ENCODE measurements around the gene PAFAH1B2. TPM values are rescaled to one million over a fixed set of nuclear protein-coding genes. Genes with fewer than 3 reads are reported as not detected.
"Not testable (repeated sequence)": the region's sequence is repeated elsewhere in the genome, so short reads cannot be mapped to it uniquely, and the experiment has no call there.

PAFAH1B2 gene
- total RNA-seq, 2 experiments from 2014 or later: 54.5 to 66.4 TPM

- CTCF ChIA-PET; H3K27ac Mint-ChIP-seq; H3K4me1 Mint-ChIP-seq; H3K9me3 Mint-ChIP-seq (ENCODE audit: low read depth); DNase-seq; H3K27me3 Mint-ChIP-seq; H3K4me3 Mint-ChIP-seq; ATAC-seq: not testable (repeated sequence)
- H3K36me3 Mint-ChIP-seq: peaks cover 20% of the 10 kb centered on the region
These were observed 64.6 kb downstream of the PAFAH1B2 start for GRCh38 chr11:117208710-117209109.

GRCh38 chr11:117209351-117210125 is 65.5 kb downstream of the PAFAH1B2 start:
- H3K4me3 Mint-ChIP-seq; CTCF ChIA-PET; H3K4me1 Mint-ChIP-seq; DNase-seq; H3K9me3 Mint-ChIP-seq (ENCODE audit: low read depth); H3K27ac Mint-ChIP-seq; ATAC-seq; H3K27me3 Mint-ChIP-seq: not testable (repeated sequence)
- H3K36me3 Mint-ChIP-seq: peaks cover 25% of the 10 kb centered on the region

GRCh38 chr11:117210620-117211019 is 66.5 kb downstream of the PAFAH1B2 start:
- DNase-seq: no peak
- Mint-ChIP-seq H3K27ac (no peak overlapping the region), H3K4me3 (no peak overlapping the region), H3K9me3 (ENCODE audit: low read depth) (no peaks in the 10 kb centered on the region), H3K4me1 (no peaks in the 10 kb centered on the region), H3K27me3 (no peaks in the 10 kb centered on the region), H3K36me3 (peaks cover 23% of the 10 kb centered on the region)
- no peak for ATAC-seq
- CTCF ChIA-PET: interaction anchor here (1.0 to 1.9 kb wide), 5 partner anchors 8 to 31 kb away, joined by 3 to 9 read pairs (median 4); no protein-coding TSS in a partner anchor

DNA sequence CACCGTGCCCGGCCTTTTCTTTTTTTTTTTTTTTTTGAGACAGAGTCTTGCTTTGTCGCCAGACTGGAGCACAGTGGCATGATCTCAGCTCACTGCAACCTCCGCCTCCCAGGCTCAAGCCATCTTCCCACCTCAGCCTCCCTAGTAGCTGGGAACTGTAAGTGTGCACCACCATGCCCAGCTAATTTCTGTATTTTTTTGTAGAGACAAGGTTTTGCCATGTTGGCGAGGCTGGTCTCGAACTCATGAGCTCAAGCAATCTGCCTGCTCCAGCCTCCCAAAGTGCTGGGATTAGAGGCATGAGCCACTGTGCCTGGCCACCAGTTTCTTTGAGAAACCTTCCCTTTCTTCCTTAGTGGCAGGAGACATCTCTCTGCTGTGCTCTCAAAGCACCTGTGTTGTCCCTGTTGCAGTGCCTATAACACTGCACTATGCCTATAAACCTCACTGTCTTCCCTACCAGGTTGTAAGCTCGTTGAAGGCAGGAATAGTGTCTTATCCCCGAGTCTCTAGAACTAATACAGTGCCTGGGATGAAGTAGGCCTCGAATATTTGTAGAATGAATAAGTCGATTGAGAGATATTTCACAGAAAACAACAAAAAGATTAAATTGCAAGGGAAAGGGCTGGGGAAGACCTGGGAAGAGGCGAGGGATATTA is 68.7 kb downstream of the PAFAH1B2 start:
- Mint-ChIP-seq H3K36me3 (peaks cover 35% of the 10 kb centered on the region), H3K4me3 (no peak overlapping the region), H3K27me3 (no peaks in the 10 kb centered on the region), H3K27ac (no peak overlapping the region), H3K9me3 (ENCODE audit: low read depth) (no peaks in the 10 kb centered on the region), H3K4me1 (peaks cover 8% of the 10 kb centered on the region)
- DNase-seq (no peak), ATAC-seq (no peak)
- CTCF ChIA-PET: no interaction called here

- H3K36me3 Mint-ChIP-seq: peaks cover 47% of the 10 kb centered on the region
- H3K4me1 Mint-ChIP-seq: peaks cover 8% of the 10 kb centered on the region
- H3K27me3 Mint-ChIP-seq: no peaks in the 10 kb centered on the region
- no peak overlapping the region for H3K4me3 Mint-ChIP-seq
- ATAC-seq (no peak), DNase-seq (no peak)
- H3K9me3 Mint-ChIP-seq (ENCODE audit: low read depth): no peaks in the 10 kb centered on the region
- CTCF ChIA-PET: interaction anchor here (0.6 to 1.1 kb wide), 3 partner anchors 34 to 154 kb away, joined by 3 to 4 read pairs (median 3); no protein-coding TSS in a partner anchor
- peak overlapping the region; percentile 8 for H3K27ac Mint-ChIP-seq
These were observed 70.5 kb downstream of the PAFAH1B2 start for GRCh38 chr11:117214404-117215110.

DNA sequence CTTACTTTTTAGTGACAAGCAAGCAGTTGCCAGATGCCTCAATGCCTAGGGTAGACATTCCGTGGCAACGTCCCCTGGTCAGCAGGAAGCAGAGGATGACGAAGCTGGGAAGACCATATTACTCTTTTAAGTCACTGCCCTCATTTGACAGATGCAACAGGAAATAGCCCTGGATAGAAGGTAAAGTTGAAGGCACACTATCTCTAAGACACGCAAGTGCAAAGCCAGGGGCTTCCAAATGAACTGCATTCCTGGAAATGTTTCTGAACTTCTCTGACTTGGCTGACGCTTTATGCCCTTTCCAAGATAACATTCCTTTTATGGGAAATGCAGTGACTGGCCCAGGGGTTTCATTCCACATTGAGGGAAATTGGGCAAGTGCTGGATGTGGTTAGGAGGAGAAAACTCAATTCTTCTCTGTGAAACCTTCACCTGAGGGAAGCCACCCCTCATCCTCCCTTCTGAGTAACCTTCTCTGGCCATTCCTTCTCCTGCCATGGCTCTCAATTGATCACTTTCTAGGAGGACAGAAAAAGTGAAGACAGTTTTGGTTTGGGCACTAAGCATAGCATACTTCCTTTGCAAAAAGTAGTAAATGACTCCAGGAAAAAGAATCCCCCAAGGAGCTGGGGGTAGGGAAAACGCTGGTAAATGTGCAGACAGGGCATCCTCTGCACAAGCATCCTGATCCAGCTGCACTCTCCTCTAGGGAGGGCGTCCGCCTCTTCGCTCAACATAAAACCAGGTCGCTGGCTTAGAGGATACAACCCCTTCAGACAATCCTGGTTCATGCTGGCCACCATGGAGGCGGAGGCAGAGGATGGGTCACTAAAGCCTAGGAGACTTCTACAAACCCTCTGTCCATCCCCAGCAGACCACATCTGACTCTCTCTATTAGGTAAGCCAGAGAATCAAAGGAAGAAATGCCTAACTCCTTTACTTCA is 73.3 kb downstream of the PAFAH1B2 start:
- Mint-ChIP-seq H3K27me3 (no peaks in the 10 kb centered on the region), H3K36me3 (peaks cover 48% of the 10 kb centered on the region), H3K27ac (no peak overlapping the region), H3K9me3 (ENCODE audit: low read depth) (no peaks in the 10 kb centered on the region), H3K4me3 (no peak overlapping the region), H3K4me1 (peaks cover 8% of the 10 kb centered on the region)
- ATAC-seq: no peak
- CTCF ChIA-PET: interaction anchor here (1.1 to 1.2 kb wide), 2 partner anchors 23 to 72 kb away, joined by 3 read pairs; no protein-coding TSS in a partner anchor
- no peak for DNase-seq

DNA sequence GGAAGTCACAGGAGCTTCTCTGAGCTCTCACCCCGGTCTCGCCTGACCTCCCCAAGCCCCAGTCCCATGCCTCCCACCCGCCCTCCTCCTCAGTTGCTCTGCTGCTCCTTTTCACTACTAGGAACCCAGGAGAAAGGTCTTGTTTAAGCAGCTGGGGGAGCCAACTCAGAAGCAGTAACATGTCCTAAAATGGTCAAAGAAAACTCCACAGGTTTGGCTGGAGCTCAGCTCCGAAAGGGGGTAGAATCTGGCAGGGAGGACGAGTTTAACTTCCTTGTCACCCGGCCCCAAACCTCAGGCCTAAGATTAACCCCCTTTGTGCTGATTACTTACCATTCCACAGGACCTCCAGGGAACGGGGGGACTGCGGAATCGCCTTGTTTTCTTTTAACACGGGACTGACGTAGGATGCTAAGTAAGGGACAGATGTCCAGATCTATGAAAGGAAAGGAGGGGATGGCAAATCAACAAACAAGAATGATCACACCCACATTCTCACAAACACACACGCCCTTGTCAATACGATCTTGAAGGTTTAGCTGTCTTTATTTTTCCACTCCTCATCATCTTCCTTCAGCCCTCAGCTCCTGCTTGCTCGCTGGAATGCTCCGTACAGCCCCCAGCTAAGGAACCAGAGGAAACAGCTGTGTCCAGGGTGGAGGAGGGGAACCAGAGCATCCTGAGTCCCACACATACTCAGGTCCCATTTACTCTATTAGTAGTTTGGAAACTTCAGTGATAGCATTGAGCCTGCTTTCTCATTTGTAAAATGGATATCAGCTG is 74.2 kb downstream of the PAFAH1B2 start:
- no peak for ATAC-seq
- H3K36me3 Mint-ChIP-seq: peaks cover 45% of the 10 kb centered on the region
- no peaks in the 10 kb centered on the region for H3K27me3 Mint-ChIP-seq
- no peak overlapping the region for H3K4me3 Mint-ChIP-seq
- peaks cover 8% of the 10 kb centered on the region for H3K4me1 Mint-ChIP-seq
- CTCF ChIA-PET: interaction anchor here (1.1 kb wide), 1 partner anchor 24 kb away, joined by 3 read pairs; no protein-coding TSS in a partner anchor
- no peaks in the 10 kb centered on the region for H3K9me3 Mint-ChIP-seq (ENCODE audit: low read depth)
- DNase-seq: no peak
- no peak overlapping the region for H3K27ac Mint-ChIP-seq

DNA sequence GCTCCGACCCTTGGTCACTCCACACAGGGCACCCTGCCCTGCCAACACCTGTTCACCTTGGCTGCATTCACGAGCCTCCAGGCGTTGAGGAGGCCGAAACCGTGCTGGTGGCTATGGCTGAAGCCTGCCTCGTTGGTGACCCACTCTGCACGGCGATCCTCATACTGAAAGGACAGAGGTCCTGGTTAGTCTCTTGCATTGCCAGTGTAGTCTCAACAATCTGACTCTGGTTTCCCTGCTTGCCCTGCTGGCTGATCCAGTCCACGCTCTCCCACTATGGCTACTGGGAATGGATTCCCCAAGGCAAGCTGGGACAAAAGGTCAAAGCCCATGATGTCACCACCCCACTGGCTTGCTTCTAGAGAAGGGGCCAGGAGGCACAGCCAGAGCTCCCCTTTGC is 74.9 kb downstream of the PAFAH1B2 start:
- Mint-ChIP-seq H3K27me3 (no peaks in the 10 kb centered on the region), H3K9me3 (ENCODE audit: low read depth) (no peaks in the 10 kb centered on the region), H3K4me1 (peaks cover 8% of the 10 kb centered on the region), H3K36me3 (peaks cover 44% of the 10 kb centered on the region), H3K27ac (no peak overlapping the region), H3K4me3 (no peak overlapping the region)
- no peak for ATAC-seq
- CTCF ChIA-PET: interaction anchor here (1.1 kb wide), 1 partner anchor 24 kb away, joined by 3 read pairs; no protein-coding TSS in a partner anchor
- no peak for DNase-seq

DNA sequence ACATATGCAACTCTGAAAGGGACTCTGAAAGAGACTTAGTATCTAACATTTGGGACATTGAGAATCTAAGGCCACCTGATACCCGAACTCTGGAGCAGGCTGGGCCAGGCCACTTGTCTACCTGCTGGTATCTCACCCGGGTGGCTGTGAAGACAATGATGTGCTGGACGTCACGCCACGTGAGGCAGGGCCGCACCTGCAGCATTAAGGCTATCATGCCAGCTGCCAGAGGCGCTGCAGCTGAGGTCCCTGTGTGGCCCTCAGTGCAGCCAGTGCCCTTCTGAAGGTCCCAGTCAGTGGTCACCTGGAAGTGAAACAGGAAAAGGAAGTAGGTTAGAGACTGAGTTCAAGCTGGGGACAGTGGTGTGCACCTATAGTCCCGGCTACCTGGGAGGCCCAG is 75.4 kb downstream of the PAFAH1B2 start:
- DNase-seq: no peak
- CTCF ChIA-PET: interaction anchor here (0.8 kb wide), 1 partner anchor 18 kb away, joined by 3 read pairs; no protein-coding TSS in a partner anchor
- H3K27me3 Mint-ChIP-seq: no peaks in the 10 kb centered on the region
- peaks cover 43% of the 10 kb centered on the region for H3K36me3 Mint-ChIP-seq
- no peaks in the 10 kb centered on the region for H3K9me3 Mint-ChIP-seq (ENCODE audit: low read depth)
- H3K4me3 Mint-ChIP-seq: no peak overlapping the region
- no peak overlapping the region for H3K27ac Mint-ChIP-seq
- ATAC-seq: no peak
- H3K4me1 Mint-ChIP-seq: peaks cover 8% of the 10 kb centered on the region

DNA sequence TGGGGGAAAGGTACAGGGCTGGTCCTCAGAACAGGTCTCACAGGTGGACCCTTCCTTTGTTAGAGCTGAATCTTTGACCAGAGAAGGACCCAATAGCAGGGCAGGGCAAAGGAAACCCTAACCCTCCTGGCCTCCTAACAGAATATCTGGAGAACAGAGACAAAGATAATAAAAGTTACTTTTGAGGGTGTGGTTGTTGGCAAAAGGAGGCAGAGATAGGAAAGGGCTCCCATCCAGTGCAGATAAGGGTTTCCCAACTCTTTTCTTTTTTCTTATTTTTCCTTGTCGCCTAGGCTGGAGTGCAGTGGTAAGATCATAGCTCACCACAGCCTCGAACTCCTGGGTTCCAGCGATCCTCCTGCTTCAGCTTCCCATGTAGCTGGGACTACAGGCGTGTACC is 75.9 kb downstream of the PAFAH1B2 start:
- Mint-ChIP-seq H3K27me3 (no peaks in the 10 kb centered on the region), H3K27ac (no peak overlapping the region), H3K36me3 (peaks cover 40% of the 10 kb centered on the region), H3K4me1 (peaks cover 8% of the 10 kb centered on the region), H3K9me3 (ENCODE audit: low read depth) (no peaks in the 10 kb centered on the region), H3K4me3 (no peak overlapping the region)
- DNase-seq (no peak), ATAC-seq (no peak)
- CTCF ChIA-PET: interaction anchor here (0.6 to 1.3 kb wide), 3 partner anchors 10 to 109 kb away, joined by 3 to 4 read pairs (median 3); no protein-coding TSS in a partner anchor

GRCh38 chr11:117220568-117220967 is 76.5 kb downstream of the PAFAH1B2 start:
- Mint-ChIP-seq H3K27me3 (no peaks in the 10 kb centered on the region), H3K36me3 (peaks cover 43% of the 10 kb centered on the region), H3K27ac (no peak overlapping the region), H3K9me3 (ENCODE audit: low read depth) (no peaks in the 10 kb centered on the region), H3K4me3 (no peak overlapping the region), H3K4me1 (peaks cover 8% of the 10 kb centered on the region)
- CTCF ChIA-PET: interaction anchor here (1.3 kb wide), 2 partner anchors 10 to 11 kb away, joined by 4 read pairs; partner anchors contain the start of genes PCSK7 and RNF214
- DNase-seq: no peak
- no peak for ATAC-seq

All from activated CD8-positive, alpha-beta memory T cell treated with anti-CD3 and anti-CD28 coated beads, Interleukin-2, amount 10 ng/mL, durations not matched to agents 7 days and 5 days (primary cell).